Activated B cell treated with CpG ODN at 0.5 μM for 24 hours (primary cell): ENCODE measurements around the gene ZBTB7A. TPM values are rescaled to one million over a fixed set of nuclear protein-coding genes. Genes with fewer than 3 reads are reported as not detected.
A peak's percentile ranks its signal among the peaks of the same experiment; 100 is the strongest.

Source experiments
- ATAC-seq: fragments of 200-7000 bp; cut with Tn5 transposase; one replicate; pipeline ENCODE4 v1.10.0; 2021; ENCODE audit warnings: low read depth, mild to moderate bottlenecking, moderate library complexity
- CTCF ChIA-PET: fragments of 350-600 bp; sonication (Branson Sonifier 250); formaldehyde crosslinking; loops from one replicate; lab custom pipeline; 2021; ENCODE audit warnings: antibody characterized with exemption; lab: Charles Lee
- POLR2A ChIA-PET: fragments of 350-600 bp; sonication (Branson Sonifier 250); formaldehyde crosslinking; loops from one replicate; lab custom pipeline; 2021; ENCODE audit warnings: antibody characterized with exemption; lab: Charles Lee
- DNase-seq: peaks from one replicate; pipeline ENCODE4 v3.0.0; 2022
- H3K27ac Mint-ChIP-seq: one replicate; pipeline ENCODE4 v1.8.0; 2020; ENCODE audit warnings: mixed read lengths
- H3K27me3 Mint-ChIP-seq: one replicate; pipeline ENCODE4 v1.8.0; 2021; ENCODE audit warnings: mixed read lengths
- H3K36me3 Mint-ChIP-seq: one replicate; pipeline ENCODE4 v1.8.0; 2021; ENCODE audit warnings: low read depth, mixed read lengths
- H3K4me1 Mint-ChIP-seq: one replicate; pipeline ENCODE4 v1.8.0; 2021; ENCODE audit warnings: mixed read lengths
- H3K4me3 Mint-ChIP-seq: one replicate; pipeline ENCODE4 v1.8.0; 2020; ENCODE audit warnings: mild to moderate bottlenecking, mixed read lengths
- H3K9me3 Mint-ChIP-seq: one replicate; pipeline ENCODE4 v1.8.0; 2020; ENCODE audit warnings: mixed read lengths
- CTCF ChIP-seq: fragments of 200-600 bp; IDR thresholded peaks from one replicate; pipeline ENCODE4 v1.8.0; 2022; ENCODE audit warnings: antibody characterized with exemption, mild to moderate bottlenecking
- intact Hi-C: fragments of 100-400 bp; cut with micrococcal nuclease; formaldehyde crosslinking; loops from one replicate; pipeline ENCODE4 v1.15.1; 2024
- total RNA-seq: library from RNA; stranded (reverse); gene quantifications from 2 replicates; pipeline ENCODE4 v1.2.3, GENCODE V29; 2022

ZBTB7A gene
- total RNA-seq, 1 donor from 2014 or later, result 49.2 TPM

GRCh38 chr19:4059453-4059871 is 7.2 kb downstream of the ZBTB7A start:
- Mint-ChIP-seq H3K4me3 (peak overlapping the region; percentile 48), H3K9me3 (no peaks in the 10 kb centered on the region), H3K27me3 (no peaks in the 10 kb centered on the region), H3K27ac (peak overlapping the region; percentile 73), H3K36me3 (peaks cover 28% of the 10 kb centered on the region), H3K4me1 (peaks cover 56% of the 10 kb centered on the region)
- intact Hi-C loops, result no loop called here
- POLR2A ChIA-PET, result interaction anchor here (0.5 to 1.0 kb wide), 5 partner anchors 10 to 1129 kb away, joined by 3 to 6 read pairs (median 4); partner anchors contain the start of gene EEF2
- ATAC-seq (peak; percentile 1), DNase-seq (no peak)
- CTCF ChIA-PET, result no interaction called here
- TF ChIP-seq CTCF, result no peak

- no peaks in the 10 kb centered on the region for H3K27me3 Mint-ChIP-seq
- ATAC-seq (no peak), DNase-seq (no peak)
- peak overlapping the region; percentile 73 for H3K27ac Mint-ChIP-seq
- H3K4me1 Mint-ChIP-seq, result peaks cover 52% of the 10 kb centered on the region
- intact Hi-C loops, result no loop called here
- ChIA-PET POLR2A (interaction anchor here (0.6 to 2.2 kb wide), 5 partner anchors 31 to 73 kb away, joined by 3 to 8 read pairs (median 4); partner anchors contain the start of gene EEF2), CTCF (no interaction called here)
- peaks cover 29% of the 10 kb centered on the region for H3K36me3 Mint-ChIP-seq
- no peak overlapping the region for H3K4me3 Mint-ChIP-seq
- H3K9me3 Mint-ChIP-seq, result no peaks in the 10 kb centered on the region
- TF ChIP-seq CTCF, result no peak
Measured at GRCh38 chr19:4058693-4059452, 7.8 kb downstream of the ZBTB7A start.

- Mint-ChIP-seq H3K4me1 (peaks cover 51% of the 10 kb centered on the region), H3K27ac (peak overlapping the region; percentile 65), H3K36me3 (peaks cover 36% of the 10 kb centered on the region), H3K9me3 (no peaks in the 10 kb centered on the region), H3K4me3 (peak overlapping the region; percentile 28), H3K27me3 (no peaks in the 10 kb centered on the region)
- CTCF ChIA-PET, result no interaction called here
- DNase-seq (no peak), ATAC-seq (peak; percentile 22)
- intact Hi-C loops, result no loop called here
- POLR2A ChIA-PET, result interaction anchor here (0.9 to 2.2 kb wide), 4 partner anchors 32 to 72 kb away, joined by 3 to 8 read pairs (median 6); partner anchors contain the start of gene EEF2
- TF ChIP-seq CTCF, result no peak
Measured at GRCh38 chr19:4057931-4058692, 8.6 kb downstream of the ZBTB7A start.

- no peaks in the 10 kb centered on the region for H3K27me3 Mint-ChIP-seq
- intact Hi-C loops, result no loop called here
- no peak overlapping the region for H3K27ac Mint-ChIP-seq
- no peak for TF ChIP-seq CTCF
- H3K9me3 Mint-ChIP-seq, result no peaks in the 10 kb centered on the region
- CTCF ChIA-PET, result no interaction called here
- DNase-seq, result no peak
- peaks cover 43% of the 10 kb centered on the region for H3K4me1 Mint-ChIP-seq
- H3K36me3 Mint-ChIP-seq, result peaks cover 54% of the 10 kb centered on the region
- H3K4me3 Mint-ChIP-seq, result no peak overlapping the region
- ATAC-seq, result no peak
- POLR2A ChIA-PET, result no interaction called here
Measured at GRCh38 chr19:4055209-4055552, 11.5 kb downstream of the ZBTB7A start.
